ENCODE data around the gene URAD. TPM values are rescaled to one million over a fixed set of nuclear protein-coding genes. Genes with fewer than 3 reads are reported as not detected.
"Not testable (repeated sequence)": the region's sequence is repeated elsewhere in the genome, so short reads cannot be mapped to it uniquely, and the experiment has no call there.

Gene URAD
- total RNA-seq, 1 experiment from 2014 or later = not detected

GRCh38 chr13:28012383-28012782 is 23.9 kb upstream of the URAD start:
- no peak for TF ChIP-seq EZH2phosphoT487 (IDR thresholded peaks at IDR 0.05; ENCODE audit: borderline replicate concordance, low read length)
- no peak for TF ChIP-seq CTCF (conservative IDR thresholded peaks at IDR 0.05; ENCODE audit: low read depth, low read length)
- TF ChIP-seq EZH2 (IDR thresholded peaks at IDR 0.05; ENCODE audit: low read length, unreplicated experiment) = no peak
- H3K9me2 ChIP-seq (replicated peaks; ENCODE audit: low read length) = no peaks in the 10 kb centered on the region
- 0 out of 2 replicates have a peak, but pooled peaks cover 4% of the 10 kb centered on the region for H3K27me3 ChIP-seq (ENCODE audit: low read length)
- peak; percentile 55 for DNase-seq
- ChIA-PET CTCF (no interaction called here), POLR2A (ENCODE audit: unreplicated experiment) (interaction anchor here (0.6 kb wide), 1 partner anchor 380 kb away, joined by 5 read pairs; no protein-coding TSS in a partner anchor)
- no peaks in the 10 kb centered on the region for H3K36me3 ChIP-seq (ENCODE audit: low read depth, low read length)
- no peak overlapping the region for H3K9ac ChIP-seq (ENCODE audit: low read length)
- no peaks in the 10 kb centered on the region for H3K9me3 ChIP-seq (ENCODE audit: low read length)
- no peak overlapping the region for H3K4me3 ChIP-seq (ENCODE audit: low read length)
- peak overlapping the region; percentile 53 for H3K27ac ChIP-seq (ENCODE audit: low read length)
- H3K79me2 ChIP-seq (ENCODE audit: low read length) = no peaks in the 10 kb centered on the region
- ATAC-seq = peak; percentile 51
- peaks cover 15% of the 10 kb centered on the region for H3K4me1 ChIP-seq (ENCODE audit: insufficient read depth, low read length)
- H4K20me1 ChIP-seq (ENCODE audit: low read length) = no peaks in the 10 kb centered on the region
- no peak overlapping the region for H2AFZ ChIP-seq (ENCODE audit: low read length)
- H3F3A ChIP-seq (ENCODE audit: low read length, unreplicated experiment) = no peaks in the 10 kb centered on the region
- peak overlapping the region; percentile 10; the same call in 1 of the 2 replicates for H3K4me2 ChIP-seq (ENCODE audit: low read length)
- BruUV-seq (replicated peaks) = no TSS peak
- intact Hi-C loops (cut with micrococcal nuclease) = no loop called here

- POLR2A ChIA-PET (ENCODE audit: unreplicated experiment) = interaction anchor here (0.7 kb wide), 1 partner anchor 1486 kb away, joined by 4 read pairs; no protein-coding TSS in a partner anchor
- Histone ChIP-seq H3K4me3 (ENCODE audit: low read length) (no peak overlapping the region), H3K36me3 (ENCODE audit: low read depth, low read length) (no peaks in the 10 kb centered on the region), H3K9me3 (ENCODE audit: low read length) (no peaks in the 10 kb centered on the region), H3K4me2 (ENCODE audit: low read length) (no peak overlapping the region), H3K4me1 (ENCODE audit: insufficient read depth, low read length) (peaks cover 15% of the 10 kb centered on the region), H3K27ac (ENCODE audit: low read length) (no peak overlapping the region), H3K9me2 (replicated peaks; ENCODE audit: low read length) (no peaks in the 10 kb centered on the region), H3K9ac (ENCODE audit: low read length) (no peak overlapping the region), H3F3A (ENCODE audit: low read length, unreplicated experiment) (no peaks in the 10 kb centered on the region), H4K20me1 (ENCODE audit: low read length) (no peaks in the 10 kb centered on the region), H3K79me2 (ENCODE audit: low read length) (no peaks in the 10 kb centered on the region), H2AFZ (ENCODE audit: low read length) (no peak overlapping the region), H3K27me3 (ENCODE audit: low read length) (no peaks in the 10 kb centered on the region)
- CTCF ChIA-PET = no interaction called here
- no TSS peak for BruUV-seq (replicated peaks)
- DNase-seq (no peak), ATAC-seq (no peak)
- intact Hi-C loops (cut with micrococcal nuclease) = no loop called here
- TF ChIP-seq CTCF (conservative IDR thresholded peaks at IDR 0.05; ENCODE audit: low read depth, low read length) (no peak), EZH2 (IDR thresholded peaks at IDR 0.05; ENCODE audit: low read length, unreplicated experiment) (no peak), EZH2phosphoT487 (IDR thresholded peaks at IDR 0.05; ENCODE audit: borderline replicate concordance, low read length) (no peak)
Observed at GRCh38 chr13:28010046-28010445, 21.6 kb upstream of the URAD start.

GRCh38 chr13:28005016-28005415 is 16.5 kb upstream of the URAD start:
- CTCF ChIA-PET; POLR2A ChIA-PET (ENCODE audit: unreplicated experiment); H3K9ac ChIP-seq (ENCODE audit: low read length); H3K4me3 ChIP-seq (ENCODE audit: low read length); H3K4me1 ChIP-seq (ENCODE audit: insufficient read depth, low read length); H3K27me3 ChIP-seq (ENCODE audit: low read length); H3F3A ChIP-seq (ENCODE audit: low read length, unreplicated experiment); H3K9me2 ChIP-seq (replicated peaks; ENCODE audit: low read length); ATAC-seq; H3K27ac ChIP-seq (ENCODE audit: low read length); H3K36me3 ChIP-seq (ENCODE audit: low read depth, low read length); H3K4me2 ChIP-seq (ENCODE audit: low read length); intact Hi-C loops (cut with micrococcal nuclease); H4K20me1 ChIP-seq (ENCODE audit: low read length); DNase-seq; BruUV-seq (replicated peaks); H3K9me3 ChIP-seq (ENCODE audit: low read length); H2AFZ ChIP-seq (ENCODE audit: low read length); H3K79me2 ChIP-seq (ENCODE audit: low read length): not testable (repeated sequence)

Measured in PC-3 (cell line).